Activated CD4-positive, alpha-beta memory T cell treated with anti-CD3 and anti-CD28 coated beads for 36 hours (primary cell): ENCODE results near the gene COL6A3. TPM values are rescaled to one million over a fixed set of nuclear protein-coding genes. Genes with fewer than 3 reads are reported as not detected.

Source experiments
- CTCF ChIA-PET: fragments of 350-600 bp; sonication (Branson Sonifier 250); formaldehyde crosslinking; loops from one replicate; lab custom pipeline; 2021; ENCODE audit warnings: antibody characterized with exemption, inconsistent platforms; lab: Charles Lee
- POLR2A ChIA-PET: fragments of 350-600 bp; sonication (Branson Sonifier 250); formaldehyde crosslinking; loops from one replicate; lab custom pipeline; 2021; ENCODE audit warnings: antibody characterized with exemption; lab: Charles Lee
- DNase-seq: peaks from one replicate; pipeline ENCODE4 v3.0.0-alpha.2; 2020
- H3K27ac Mint-ChIP-seq: one replicate; pipeline ENCODE4 v1.8.0; 2021; ENCODE audit warnings: mixed read lengths
- H3K27me3 Mint-ChIP-seq: one replicate; pipeline ENCODE4 v1.8.0; 2021; ENCODE audit warnings: mixed read lengths
- H3K36me3 Mint-ChIP-seq: one replicate; pipeline ENCODE4 v1.8.0; 2021; ENCODE audit warnings: mixed read lengths
- H3K4me1 Mint-ChIP-seq: one replicate; pipeline ENCODE4 v1.8.0; 2021; ENCODE audit warnings: low read depth, mixed read lengths
- H3K4me3 Mint-ChIP-seq: one replicate; pipeline ENCODE4 v1.8.0; 2021; ENCODE audit warnings: mild to moderate bottlenecking, mixed read lengths
- H3K9me3 Mint-ChIP-seq: one replicate; pipeline ENCODE4 v1.8.0; 2021; ENCODE audit warnings: mixed read lengths
- intact Hi-C: fragments of 100-400 bp; cut with micrococcal nuclease; formaldehyde crosslinking; loops from one replicate; pipeline ENCODE4 v1.15.1; 2023
- total RNA-seq, 2 experiments: library from RNA; stranded (reverse); gene quantifications; one replicate each; pipeline ENCODE4 v1.2.3, GENCODE V29; 2021

The COL6A3 gene
- total RNA-seq, 2 experiments from 2014 or later = 27.7 to 29.7 TPM

DNA sequence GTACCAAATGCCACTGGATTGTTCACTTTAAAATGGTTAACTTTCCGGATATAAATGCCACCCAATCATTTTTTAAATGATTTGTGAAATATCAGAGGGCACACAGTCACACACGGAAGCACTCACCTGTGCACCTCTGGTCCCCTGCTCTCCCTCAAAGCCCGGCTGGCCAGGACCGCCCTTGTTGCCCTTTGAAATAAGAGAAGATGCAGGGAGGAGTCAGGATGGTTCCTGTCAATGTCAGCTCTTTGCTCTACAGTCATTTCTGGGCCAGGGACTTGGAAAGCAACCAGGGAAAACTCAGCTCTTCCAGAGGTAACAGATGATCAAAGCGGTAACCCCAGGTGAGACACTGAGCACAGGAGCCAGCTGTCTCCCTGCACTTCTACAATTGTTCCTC is 60.7 kb downstream of the COL6A3 start:
- intact Hi-C loops = no loop called here
- CTCF ChIA-PET = no interaction called here
- no peaks in the 10 kb centered on the region for H3K4me1 Mint-ChIP-seq
- no peak overlapping the region for H3K4me3 Mint-ChIP-seq
- no peaks in the 10 kb centered on the region for H3K9me3 Mint-ChIP-seq
- H3K27me3 Mint-ChIP-seq = no peaks in the 10 kb centered on the region
- H3K36me3 Mint-ChIP-seq = peaks cover 3% of the 10 kb centered on the region
- DNase-seq = no peak
- H3K27ac Mint-ChIP-seq = no peak overlapping the region
- POLR2A ChIA-PET = no interaction called here

DNA sequence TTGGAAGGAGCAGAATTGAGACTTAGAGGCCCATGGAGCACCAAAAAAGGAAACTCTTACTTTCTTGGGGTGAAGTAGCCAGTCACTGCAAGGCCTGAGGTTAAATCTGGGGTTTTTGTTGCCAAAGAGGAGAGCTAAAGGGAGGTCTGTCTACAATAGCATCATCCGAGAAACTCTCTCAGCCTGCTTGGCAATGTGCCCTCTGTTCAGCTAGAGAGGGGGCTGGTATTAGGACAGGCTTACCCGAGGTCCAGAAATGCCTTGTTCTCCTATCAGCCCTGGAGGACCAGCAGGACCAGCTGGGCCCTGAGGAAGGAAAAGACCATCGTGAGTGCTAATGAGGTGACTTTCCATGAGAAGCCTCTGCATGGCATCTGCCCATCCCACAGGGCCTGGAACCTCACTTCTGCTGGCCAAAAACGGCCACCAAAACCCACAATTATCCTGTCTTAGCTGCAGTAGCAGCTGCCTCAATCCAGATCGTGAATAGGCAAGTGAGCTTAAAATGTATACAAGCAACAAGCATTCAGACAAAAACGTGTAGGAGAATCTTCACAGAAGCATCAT is 61.6 kb downstream of the COL6A3 start:
- Mint-ChIP-seq H3K9me3 (no peaks in the 10 kb centered on the region), H3K27ac (no peak overlapping the region), H3K36me3 (peaks cover 5% of the 10 kb centered on the region), H3K4me1 (no peaks in the 10 kb centered on the region), H3K27me3 (no peaks in the 10 kb centered on the region), H3K4me3 (no peak overlapping the region)
- intact Hi-C loops = no loop called here
- ChIA-PET CTCF (no interaction called here), POLR2A (no interaction called here)
- DNase-seq = no peak

DNA sequence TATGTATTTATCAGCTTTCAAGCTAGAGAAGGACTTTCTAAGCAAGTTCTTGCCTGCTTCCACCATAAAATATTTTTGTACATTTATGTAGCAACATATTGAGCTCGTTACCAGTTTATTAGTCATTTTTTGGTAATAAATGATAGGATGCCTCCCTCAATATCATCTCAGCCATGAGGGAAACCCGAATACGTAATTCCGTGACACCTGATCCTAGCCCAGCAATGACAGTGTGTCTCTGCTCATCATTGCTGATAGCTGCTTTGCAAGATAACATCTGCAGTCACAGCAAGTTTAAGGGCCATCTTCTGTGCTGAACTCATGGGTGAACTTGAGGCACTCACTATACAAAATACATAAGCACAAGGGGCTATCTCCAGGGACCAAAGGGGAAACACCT is 62.2 kb downstream of the COL6A3 start:
- no peak for DNase-seq
- intact Hi-C loops = no loop called here
- ChIA-PET CTCF (no interaction called here), POLR2A (interaction anchor here (0.5 kb wide), 1 partner anchor 217 kb away, joined by 3 read pairs; no protein-coding TSS in a partner anchor)
- Mint-ChIP-seq H3K9me3 (no peaks in the 10 kb centered on the region), H3K27ac (no peak overlapping the region), H3K36me3 (peaks cover 5% of the 10 kb centered on the region), H3K27me3 (no peaks in the 10 kb centered on the region), H3K4me1 (no peaks in the 10 kb centered on the region), H3K4me3 (no peak overlapping the region)

DNA sequence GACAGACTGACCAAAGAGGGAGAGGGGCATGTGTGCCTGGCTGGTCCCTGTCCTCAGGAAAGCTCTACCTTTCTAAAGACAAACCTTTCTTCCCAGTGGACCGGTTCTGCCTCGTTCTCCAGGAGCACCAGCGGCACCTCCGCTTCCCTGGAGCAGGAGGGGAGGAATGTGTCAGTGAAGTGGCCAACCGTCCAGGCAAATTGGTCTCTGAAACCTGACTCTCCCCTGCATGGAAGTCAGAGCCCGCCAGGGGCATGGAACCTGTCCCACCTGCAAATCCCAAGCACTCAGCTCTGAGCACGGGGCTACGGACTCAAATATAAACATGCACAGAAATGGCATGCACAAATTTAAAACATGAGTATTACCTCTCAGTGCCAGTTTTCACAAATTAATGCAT is 62.9 kb downstream of the COL6A3 start:
- H3K4me1 Mint-ChIP-seq = no peaks in the 10 kb centered on the region
- ChIA-PET POLR2A (interaction anchor here (0.5 kb wide), 1 partner anchor 216 kb away, joined by 3 read pairs; no protein-coding TSS in a partner anchor), CTCF (no interaction called here)
- no peak overlapping the region for H3K27ac Mint-ChIP-seq
- H3K36me3 Mint-ChIP-seq = peaks cover 5% of the 10 kb centered on the region
- H3K4me3 Mint-ChIP-seq = no peak overlapping the region
- no peaks in the 10 kb centered on the region for H3K27me3 Mint-ChIP-seq
- no peaks in the 10 kb centered on the region for H3K9me3 Mint-ChIP-seq
- intact Hi-C loops = no loop called here
- no peak for DNase-seq

DNA sequence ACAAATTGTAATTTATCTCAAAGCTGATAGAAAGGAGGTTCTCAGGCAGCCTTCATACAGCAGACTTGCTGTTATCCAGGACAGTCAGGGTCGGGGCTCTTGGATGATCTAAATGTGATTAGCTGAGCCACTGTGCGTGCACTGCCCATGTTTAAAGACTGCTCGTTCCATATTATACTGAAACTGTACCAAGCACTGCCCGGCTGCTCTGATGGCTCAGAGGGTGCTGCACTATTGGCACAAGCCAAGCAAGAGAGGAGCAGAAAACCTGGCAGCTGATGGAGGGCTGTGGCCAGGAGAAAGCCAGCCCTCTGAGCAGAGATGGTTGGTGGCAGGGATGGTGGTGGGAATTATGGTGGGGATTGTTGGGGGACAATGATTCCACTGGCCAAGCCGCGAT is 63.4 kb downstream of the COL6A3 start:
- Mint-ChIP-seq H3K9me3 (no peaks in the 10 kb centered on the region), H3K4me1 (no peaks in the 10 kb centered on the region), H3K4me3 (no peak overlapping the region), H3K27me3 (no peaks in the 10 kb centered on the region), H3K27ac (no peak overlapping the region), H3K36me3 (peaks cover 5% of the 10 kb centered on the region)
- POLR2A ChIA-PET = no interaction called here
- CTCF ChIA-PET = no interaction called here
- intact Hi-C loops = no loop called here
- no peak for DNase-seq

DNA sequence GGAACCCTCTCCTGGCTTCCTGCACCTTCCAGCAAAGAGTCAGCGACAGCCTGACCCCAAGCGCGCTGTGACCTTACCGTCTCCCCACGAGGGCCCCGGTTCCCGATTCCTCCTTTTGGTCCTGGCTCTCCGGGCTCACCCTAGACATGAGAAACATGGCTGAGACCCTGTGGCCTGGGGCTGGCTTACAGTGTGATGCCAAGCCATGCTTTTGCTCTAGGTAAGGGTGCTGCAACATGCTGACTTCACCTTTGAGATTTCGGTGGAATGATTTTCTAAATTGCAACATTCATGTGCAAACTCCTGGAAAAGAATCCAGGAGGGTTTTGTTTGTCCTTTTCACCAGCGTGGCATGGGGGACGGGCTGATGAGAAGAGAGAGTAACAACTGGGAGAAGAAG is 63.9 kb downstream of the COL6A3 start:
- CTCF ChIA-PET = no interaction called here
- intact Hi-C loops = no loop called here
- Mint-ChIP-seq H3K4me3 (no peak overlapping the region), H3K27ac (no peak overlapping the region), H3K36me3 (peaks cover 5% of the 10 kb centered on the region), H3K9me3 (no peaks in the 10 kb centered on the region), H3K4me1 (no peaks in the 10 kb centered on the region), H3K27me3 (no peaks in the 10 kb centered on the region)
- DNase-seq = no peak
- POLR2A ChIA-PET = no interaction called here

DNA sequence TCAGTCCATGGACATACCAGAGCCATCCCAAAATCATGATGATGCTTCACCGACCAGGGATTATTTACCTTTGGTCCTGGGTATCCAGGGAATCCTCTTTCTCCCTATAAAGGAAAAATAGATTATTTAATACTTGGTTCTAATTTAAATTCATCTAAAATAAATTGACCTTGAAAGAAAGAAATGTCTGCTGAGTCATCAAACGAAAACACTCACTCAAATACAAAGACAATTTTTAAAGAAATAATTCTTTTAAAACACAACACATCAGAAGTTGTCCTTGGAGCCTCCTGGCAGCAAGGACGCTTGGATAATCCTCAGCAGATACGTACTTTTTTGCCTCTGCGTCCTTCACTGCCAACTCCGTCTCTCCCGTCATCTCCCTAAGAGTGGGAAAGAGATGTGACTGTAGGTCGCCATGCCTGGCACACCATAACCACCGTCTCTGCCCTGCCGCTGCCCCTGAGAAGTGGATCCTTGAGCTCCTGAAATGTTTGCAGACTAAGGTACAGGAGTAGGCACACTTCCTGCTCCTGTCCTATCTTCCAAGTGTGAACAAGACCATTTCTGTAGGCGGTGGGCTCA is 65.6 kb downstream of the COL6A3 start:
- Mint-ChIP-seq H3K4me1 (no peaks in the 10 kb centered on the region), H3K36me3 (peaks cover 5% of the 10 kb centered on the region), H3K9me3 (no peaks in the 10 kb centered on the region), H3K4me3 (no peak overlapping the region), H3K27ac (no peak overlapping the region), H3K27me3 (no peaks in the 10 kb centered on the region)
- CTCF ChIA-PET = no interaction called here
- intact Hi-C loops = no loop called here
- POLR2A ChIA-PET = no interaction called here
- no peak for DNase-seq

DNA sequence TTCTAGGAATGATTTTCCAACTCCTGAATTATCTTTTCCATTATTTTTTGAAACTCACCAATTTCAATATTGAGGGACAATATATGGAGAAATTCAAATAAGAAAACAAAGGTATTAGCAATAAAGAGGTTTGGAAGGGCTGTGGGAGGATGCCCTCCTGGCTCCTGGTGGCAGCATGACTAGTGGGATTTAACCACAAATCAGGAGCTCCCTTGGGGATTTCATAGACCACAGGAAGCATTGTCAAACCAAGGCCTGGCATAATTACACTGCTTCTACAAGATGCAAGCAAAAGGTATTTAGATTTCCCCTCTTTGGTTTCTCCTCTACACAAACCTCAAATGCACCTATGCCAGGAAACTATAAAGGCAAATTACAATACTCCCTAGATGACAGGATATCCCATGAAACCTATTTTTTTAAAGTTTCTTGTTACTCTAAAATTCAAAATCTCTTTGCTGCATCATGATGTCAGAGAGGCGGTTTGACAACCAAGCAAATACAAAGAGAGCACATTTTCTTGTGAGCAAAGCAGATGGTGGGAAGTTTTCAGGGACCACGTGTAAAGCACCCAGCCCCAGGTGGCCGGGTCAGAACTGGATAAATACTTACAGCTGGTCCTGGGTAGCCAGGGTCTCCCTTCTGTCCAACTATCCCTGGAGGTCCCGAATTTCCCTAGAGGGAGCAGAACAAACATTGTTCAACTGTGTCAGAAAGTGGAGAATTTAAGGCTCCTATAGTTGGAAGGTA is 67.9 kb downstream of the COL6A3 start:
- no peaks in the 10 kb centered on the region for H3K27me3 Mint-ChIP-seq
- intact Hi-C loops = no loop called here
- H3K36me3 Mint-ChIP-seq = peaks cover 5% of the 10 kb centered on the region
- no peak overlapping the region for H3K4me3 Mint-ChIP-seq
- DNase-seq = no peak
- CTCF ChIA-PET = interaction anchor here (0.5 kb wide), 1 partner anchor 1987 kb away, joined by 3 read pairs; no protein-coding TSS in a partner anchor
- no peaks in the 10 kb centered on the region for H3K4me1 Mint-ChIP-seq
- no peak overlapping the region for H3K27ac Mint-ChIP-seq
- POLR2A ChIA-PET = no interaction called here
- H3K9me3 Mint-ChIP-seq = no peaks in the 10 kb centered on the region

DNA sequence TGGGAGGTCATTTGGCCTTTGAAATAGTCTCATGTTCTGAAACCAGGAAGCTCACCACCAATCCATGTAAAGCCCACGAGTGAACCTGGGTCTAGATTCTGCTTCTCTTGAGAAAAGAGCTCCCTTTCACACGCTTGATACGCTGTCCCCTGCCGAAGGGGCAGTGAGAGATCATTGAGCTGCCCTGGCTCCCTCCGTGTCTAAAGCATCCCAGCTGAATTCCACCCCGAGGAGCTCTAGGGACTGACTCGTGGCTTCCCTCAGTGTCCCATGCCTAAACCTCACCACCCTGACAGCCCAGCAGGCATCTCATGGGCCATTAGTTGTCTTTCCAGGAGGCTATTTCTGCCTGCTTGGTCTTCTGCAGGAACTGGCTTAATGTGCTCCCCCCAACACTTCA is 68.6 kb downstream of the COL6A3 start:
- H3K36me3 Mint-ChIP-seq = peaks cover 5% of the 10 kb centered on the region
- no peaks in the 10 kb centered on the region for H3K27me3 Mint-ChIP-seq
- no peak overlapping the region for H3K4me3 Mint-ChIP-seq
- ChIA-PET POLR2A (no interaction called here), CTCF (interaction anchor here (0.5 kb wide), 1 partner anchor 1987 kb away, joined by 3 read pairs; no protein-coding TSS in a partner anchor)
- no peak for DNase-seq
- H3K27ac Mint-ChIP-seq = no peak overlapping the region
- no peaks in the 10 kb centered on the region for H3K4me1 Mint-ChIP-seq
- no peaks in the 10 kb centered on the region for H3K9me3 Mint-ChIP-seq
- intact Hi-C loops = no loop called here

DNA sequence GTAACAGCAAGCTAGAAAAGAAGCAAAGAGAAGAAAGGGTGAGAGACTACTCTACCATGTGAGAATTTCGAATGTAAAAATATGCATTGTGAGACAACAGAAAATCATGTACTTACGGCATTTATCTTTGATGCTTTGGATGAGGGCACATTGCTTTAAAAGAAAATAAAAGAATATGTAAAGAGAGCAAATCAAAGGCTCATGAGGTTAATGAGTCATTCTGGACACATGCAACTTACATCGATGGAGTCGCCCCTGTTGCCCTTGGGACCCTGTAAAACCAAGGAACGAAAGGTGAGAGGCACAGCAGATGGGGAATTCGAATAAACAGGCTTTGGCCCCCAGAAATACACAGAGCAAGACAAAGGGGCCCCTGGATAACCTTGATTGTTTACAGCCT is 69.0 kb downstream of the COL6A3 start:
- CTCF ChIA-PET = no interaction called here
- POLR2A ChIA-PET = no interaction called here
- DNase-seq = no peak
- H3K4me1 Mint-ChIP-seq = no peaks in the 10 kb centered on the region
- no peaks in the 10 kb centered on the region for H3K27me3 Mint-ChIP-seq
- no peak overlapping the region for H3K4me3 Mint-ChIP-seq
- no peaks in the 10 kb centered on the region for H3K9me3 Mint-ChIP-seq
- H3K36me3 Mint-ChIP-seq = peaks cover 5% of the 10 kb centered on the region
- H3K27ac Mint-ChIP-seq = no peak overlapping the region
- intact Hi-C loops = no loop called here

DNA sequence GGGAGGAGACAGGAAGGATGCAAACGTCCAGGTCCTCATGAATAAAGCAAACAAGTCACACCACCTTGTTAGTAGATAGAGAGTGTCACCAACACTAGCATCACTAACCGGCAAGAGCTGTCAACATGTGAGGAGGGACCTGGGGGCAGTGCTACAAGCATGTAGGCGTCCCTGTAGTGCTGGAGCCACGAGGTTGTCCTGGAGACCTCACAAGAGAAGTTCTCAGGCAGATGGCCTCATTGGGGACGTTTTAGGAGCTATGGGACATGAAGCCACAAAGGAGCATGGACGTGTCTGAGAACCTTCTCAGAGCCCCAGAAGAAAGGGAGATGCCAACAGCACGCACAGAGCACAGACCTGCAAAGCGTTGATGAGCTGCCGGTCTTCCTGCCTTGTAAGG is 70.0 kb downstream of the COL6A3 start:
- CTCF ChIA-PET = no interaction called here
- POLR2A ChIA-PET = no interaction called here
- Mint-ChIP-seq H3K27ac (no peak overlapping the region), H3K9me3 (no peaks in the 10 kb centered on the region), H3K4me1 (no peaks in the 10 kb centered on the region), H3K4me3 (no peak overlapping the region), H3K36me3 (peaks cover 5% of the 10 kb centered on the region), H3K27me3 (no peaks in the 10 kb centered on the region)
- intact Hi-C loops = no loop called here
- DNase-seq = no peak

DNA sequence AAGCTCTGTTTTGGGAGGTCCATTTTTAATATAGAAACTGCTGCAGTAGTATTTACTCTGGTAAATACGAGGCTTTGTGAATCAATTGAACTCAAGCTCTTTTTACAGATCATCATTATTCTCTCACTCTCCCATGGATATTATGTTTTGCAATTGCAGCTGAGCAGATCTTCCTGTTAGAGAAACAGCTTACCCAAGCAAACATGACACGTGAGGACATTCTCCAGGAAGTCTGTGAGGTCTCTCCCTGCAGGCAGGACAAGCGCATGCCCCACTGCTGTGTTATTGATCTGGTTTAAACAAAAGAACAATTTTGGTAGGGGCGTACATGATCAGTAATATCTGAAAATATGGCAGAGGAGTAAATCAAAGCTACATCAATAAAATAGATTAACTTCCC is 72.1 kb downstream of the COL6A3 start:
- Mint-ChIP-seq H3K9me3 (no peaks in the 10 kb centered on the region), H3K4me1 (no peaks in the 10 kb centered on the region), H3K27me3 (no peaks in the 10 kb centered on the region), H3K4me3 (no peak overlapping the region), H3K36me3 (peaks cover 5% of the 10 kb centered on the region), H3K27ac (no peak overlapping the region)
- intact Hi-C loops = no loop called here
- DNase-seq = no peak
- POLR2A ChIA-PET = no interaction called here
- CTCF ChIA-PET = interaction anchor here (0.6 kb wide), 1 partner anchor 160 kb away, joined by 3 read pairs; no protein-coding TSS in a partner anchor
